ENCODE results near the gene ZFYVE21. TPM values are rescaled to one million over a fixed set of nuclear protein-coding genes. Genes with fewer than 3 reads are reported as not detected.

Gene ZFYVE21
- total RNA-seq, 1 experiment from 2014 or later, result 31.3 TPM

DNA sequence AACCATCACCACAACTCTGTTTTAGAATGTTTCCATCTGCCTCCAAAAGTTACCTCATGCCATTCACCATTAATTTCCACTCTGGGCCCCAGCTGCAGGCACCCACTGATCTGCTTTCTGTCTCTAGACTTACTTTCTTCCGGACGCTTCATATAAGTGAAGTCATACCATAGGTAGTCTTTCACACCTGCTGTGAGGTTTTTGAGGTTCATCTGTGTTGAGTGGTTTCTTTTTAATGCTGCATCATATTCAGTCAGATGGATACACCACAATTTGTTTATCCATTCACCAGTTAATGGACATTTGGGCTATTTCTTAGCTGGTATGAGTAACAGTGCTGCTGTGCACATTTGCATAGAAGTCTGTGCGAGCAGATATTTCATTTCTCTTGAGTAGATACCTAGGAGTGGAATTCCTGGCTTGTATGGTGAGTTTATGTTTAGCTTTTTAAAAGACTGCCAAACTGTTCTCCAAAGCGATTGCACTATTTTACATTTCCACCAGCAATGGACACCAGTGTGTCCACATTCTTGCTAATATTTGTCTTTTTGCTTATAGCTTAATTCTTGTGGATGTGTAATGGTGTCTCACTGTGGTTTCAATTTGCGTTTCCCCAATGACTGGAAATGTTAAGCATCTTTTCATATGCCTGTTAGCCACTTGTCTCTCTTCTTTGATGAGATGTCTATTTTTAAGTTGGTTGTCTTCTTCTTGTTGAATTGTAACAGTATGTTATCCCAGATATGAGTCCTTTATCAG lies 48.3 kb downstream of the ZFYVE21 start:
- RAD21 ChIA-PET (ENCODE audit: low non-redundant PET in 1 of 2, low total read pairs in 2 of 2, uncharacterized antibody in 2 of 2, unreplicated experiment in 2 of 2), result no interaction called here
- CTCF ChIA-PET, result no interaction called here
- POLR2A ChIA-PET, result no interaction called here

More for the DNA sequence above, 48.3 kb downstream of the ZFYVE21 start:
- TF ChIP-seq CBX3 (IDR thresholded peaks at IDR 0.05; ENCODE audit: low read depth), result no peak
- no peak for TF ChIP-seq RAD21 (IDR thresholded peaks at IDR 0.05; ENCODE audit: low read depth)
- no peak for TF ChIP-seq ZBTB33 (IDR thresholded peaks at IDR 0.05; ENCODE audit: extremely low read depth, insufficient replicate concordance, low read length)
- no peak for TF ChIP-seq EGR1 (IDR thresholded peaks at IDR 0.05; ENCODE audit: low read depth)
- TF ChIP-seq POLR2A (IDR thresholded peaks at IDR 0.05; ENCODE audit: borderline replicate concordance, extremely low read depth, insufficient read depth, insufficient read length), result no peak
- TF ChIP-seq ELF1 (IDR thresholded peaks at IDR 0.05; ENCODE audit: borderline replicate concordance, low read depth), result no peak
- TF ChIP-seq ATF3 (IDR thresholded peaks at IDR 0.05), result no peak
- no peak for TF ChIP-seq EZH2phosphoT487 (IDR thresholded peaks at IDR 0.05; ENCODE audit: borderline replicate concordance)
- TF ChIP-seq SIN3A (IDR thresholded peaks at IDR 0.05; ENCODE audit: low read depth), result no peak
- no peak for TF ChIP-seq FOSL1 (IDR thresholded peaks at IDR 0.05; ENCODE audit: low read depth)
- no peak for TF ChIP-seq EZH2 (IDR thresholded peaks at IDR 0.05)
- TF ChIP-seq ZNF274 (IDR thresholded peaks at IDR 0.05; ENCODE audit: low read depth, low read length), result no peak
- TF ChIP-seq CTCF (IDR thresholded peaks at IDR 0.05 in 2 of 3, conservative IDR thresholded peaks at IDR 0.05 in 1 of 3; ENCODE audit: borderline replicate concordance in 1 of 3, insufficient read depth in 1 of 3, low read depth in 2 of 3, low read length in 2 of 3), result no peak
- no peak for TF ChIP-seq CEBPB (IDR thresholded peaks at IDR 0.05; ENCODE audit: low read depth)
- no peak for TF ChIP-seq TCF7L2 (IDR thresholded peaks at IDR 0.05; ENCODE audit: borderline replicate concordance, extremely low read depth, insufficient read depth, insufficient read length)
- TF ChIP-seq SRF (IDR thresholded peaks at IDR 0.05; ENCODE audit: low read depth), result no peak
- no peak for TF ChIP-seq REST (IDR thresholded peaks at IDR 0.05; ENCODE audit: low read depth)
- no peak for TF ChIP-seq JUND (IDR thresholded peaks at IDR 0.05)
- TF ChIP-seq SP1 (IDR thresholded peaks at IDR 0.05; ENCODE audit: low read depth), result no peak
- TF ChIP-seq ZFX (IDR thresholded peaks at IDR 0.05), result no peak
- BruUV-seq (replicated peaks), result no TSS peak
- intact Hi-C loops (cut with micrococcal nuclease), result no loop called here
- Histone ChIP-seq H3K27me3 (ENCODE audit: insufficient read depth, low read length) (no peaks in the 10 kb centered on the region), H3K79me2 (ENCODE audit: insufficient read depth, low read length) (no peaks in the 10 kb centered on the region), H3K4me2 (ENCODE audit: low read length) (no peak overlapping the region), H3K9me3 (ENCODE audit: control insufficient read depth in 1 of 2, insufficient read depth in 1 of 2, low read depth in 1 of 2, low read length in 2 of 2) (no peaks in the 10 kb centered on the region), H2AFZ (ENCODE audit: low read depth, low read length, poor library complexity, severe bottlenecking) (no peak overlapping the region), H3K27ac (ENCODE audit: low read depth, low read length) (no peak overlapping the region), H4K20me1 (ENCODE audit: insufficient read depth) (no peaks in the 10 kb centered on the region), H3K4me1 (ENCODE audit: control insufficient read depth in 1 of 2, insufficient read depth in 2 of 2, low read length in 2 of 2) (no peaks in the 10 kb centered on the region), H3K4me3 (replicated peaks in 1 of 2; ENCODE audit: low read depth in 1 of 2, low read length in 2 of 2) (no peak overlapping the region), H3K9ac (ENCODE audit: low read length) (no peak overlapping the region), H3K36me3 (ENCODE audit: control insufficient read depth in 1 of 2, insufficient read depth in 2 of 2, low read length in 2 of 2) (no peaks in the 10 kb centered on the region), H3K9me2 (ENCODE audit: insufficient read depth) (no peaks in the 10 kb centered on the region)
- ATAC-seq, result no peak
- no peak for DNase-seq (ENCODE audit: low read depth, low spot score)
